ENCODE data around the gene C7orf25. TPM values are rescaled to one million over a fixed set of nuclear protein-coding genes. Genes with fewer than 3 reads are reported as not detected.

The C7orf25 gene
- total and polyA plus RNA-seq, 2 of the 13 experiments (the other 11 are each of a cell fraction or from before 2014, with no cell fraction given), result 0.37 to 1.3 TPM

GRCh38 chr7:42945821-42946626 lies 34.2 kb upstream of the C7orf25 start:
- TF ChIP-seq TERF1 (CRISPR knock-in tag; IDR thresholded peaks at IDR 0.05) (no peak), ZNF501 (CRISPR knock-in tag; IDR thresholded peaks at IDR 0.05) (no peak), ZNF557 (CRISPR knock-in tag; IDR thresholded peaks at IDR 0.05) (no peak), ATF1 (CRISPR knock-in tag; IDR thresholded peaks at IDR 0.05) (no peak), TOPORS (CRISPR knock-in tag; IDR thresholded peaks at IDR 0.05) (no peak), ATF7-NPFF (CRISPR knock-in tag; IDR thresholded peaks at IDR 0.05; ENCODE audit: low read depth) (no peak), SMARCE1 (IDR thresholded peaks at IDR 0.05; ENCODE audit: borderline replicate concordance) (no peak), MAFK (conservative IDR thresholded peaks at IDR 0.05 in 1 of 2, IDR thresholded peaks at IDR 0.05 in 1 of 2; ENCODE audit: low read length in 2 of 2) (no peak), TGIF2 (CRISPR knock-in tag; IDR thresholded peaks at IDR 0.05) (no peak), ARID2 (CRISPR knock-in tag; IDR thresholded peaks at IDR 0.05; ENCODE audit: borderline replicate concordance) (no peak), ZNF414 (CRISPR knock-in tag; IDR thresholded peaks at IDR 0.05) (no peak), ZNF280D (CRISPR knock-in tag; IDR thresholded peaks at IDR 0.05) (no peak), CBX5 (CRISPR knock-in tag; IDR thresholded peaks at IDR 0.05; ENCODE audit: borderline replicate concordance) (no peak), KAT7 (CRISPR knock-in tag; IDR thresholded peaks at IDR 0.05; ENCODE audit: borderline replicate concordance) (no peak), MIER3 (CRISPR knock-in tag; IDR thresholded peaks at IDR 0.05; ENCODE audit: borderline replicate concordance) (no peak), ZSCAN9 (CRISPR knock-in tag; IDR thresholded peaks at IDR 0.05; ENCODE audit: borderline replicate concordance) (no peak), RELA (CRISPR knock-in tag; IDR thresholded peaks at IDR 0.05) (no peak), ZBTB3 (CRISPR knock-in tag; IDR thresholded peaks at IDR 0.05; ENCODE audit: borderline replicate concordance, low read depth) (no peak), ZNF841 (CRISPR knock-in tag; IDR thresholded peaks at IDR 0.05; ENCODE audit: borderline replicate concordance) (no peak)
- no peaks in the 10 kb centered on the region for H4K20me1 ChIP-seq (ENCODE audit: insufficient read depth, low read length)
- in situ Hi-C loops (cut with HindIII; ENCODE audit: extremely low pct_ligation_motif_present, low pct_unique_long_range_greater_than_20kb) (loop anchor here (10.0 kb wide), 3 partner anchors 159 to 489 kb away; no protein-coding TSS in a partner anchor), intact Hi-C loops (cut with micrococcal nuclease; ENCODE audit: unreplicated experiment) (no loop called here)
- no peaks in the 10 kb centered on the region for H3K36me3 ChIP-seq (replicated peaks in 1 of 2; ENCODE audit: control insufficient read depth in 1 of 2, insufficient read depth in 2 of 2, low read length in 2 of 2)
- no TSS peak for BruUV-seq (replicated peaks)
- no peak overlapping the region for H3K27ac ChIP-seq (ENCODE audit: extremely low read length, insufficient read depth, low read length)
- DNase-seq (ENCODE audit: low spot score), result no peak
- 3% methylated on average over 4 of the region's 4 CpGs for WGBS (ENCODE audit: low lambda C conversion rate)
- 0 out of 2 replicates have a peak overlapping the region, but pooled peaks have one; percentile 3 for H3K9ac ChIP-seq (ENCODE audit: insufficient read depth, low read depth, low read length)
- no peaks in the 10 kb centered on the region for H3K27me3 ChIP-seq (ENCODE audit: control insufficient read depth in 1 of 2, insufficient read depth in 2 of 2, low read length in 2 of 2)
- ChIA-PET POLR2A (interaction anchor here (1.2 kb wide), 1 partner anchor 13 kb away, joined by 5 read pairs; the partner anchor contains the start of genes MRPL32 and PSMA2), CTCF (ENCODE audit: low intra/inter-chr PET ratio, low total read pairs) (no interaction called here)
- no peak overlapping the region for H3K4me3 ChIP-seq (replicated peaks in 1 of 3; ENCODE audit: insufficient read depth in 1 of 3, low read depth in 2 of 3, low read length in 3 of 3)
- ATAC-seq, result peak; percentile 45
- H3K9me3 ChIP-seq (ENCODE audit: low read length), result no peaks in the 10 kb centered on the region
- no peaks in the 10 kb centered on the region for H3K4me1 ChIP-seq (ENCODE audit: insufficient read depth, low read length)
- no peaks in the 10 kb centered on the region for H3K79me2 ChIP-seq (ENCODE audit: insufficient read depth, low read length)
- peak overlapping the region; percentile 36; the same call in 1 of the 2 replicates for H3K4me2 ChIP-seq (ENCODE audit: low read depth, low read length)
- FAIRE-seq, result no peak
- no peak overlapping the region for H2AFZ ChIP-seq (ENCODE audit: low read length)
